Omental fat pad (tissue), 4 donors: ENCODE data around the gene SH3RF1. TPM values are rescaled to one million over a fixed set of nuclear protein-coding genes. Genes with fewer than 3 reads are reported as not detected.

Experiments used
- ATAC-seq: fragments of 150-250 bp; one replicate; pipeline ENCODE4 v1.9.1; 2016; ENCODE audit warnings: mild to moderate bottlenecking, moderate library complexity; ENCODE audit not compliant: low FRiP score
- DNase-seq: peaks from one replicate; pipeline ENCODE4 v3.0.0-alpha.2; 2019; ENCODE audit warnings: low spot score
- CTCF ChIP-seq, 3 donors: fragments of 450-650 bp; IDR thresholded peaks; one replicate each; pipeline ENCODE4 v1.5.1; 2016 to 2017; ENCODE audit warnings: antibody characterized with exemption in 3 of 3, mild to moderate bottlenecking in 3 of 3, moderate library complexity in 2 of 3
- total RNA-seq, 4 donors: library from RNA; depleted of rRNA; stranded (reverse); fragments of >200 nt; gene quantifications; one replicate each; pipeline ENCODE4 v1.1.0, GENCODE V29; 2016

Gene SH3RF1
- total RNA-seq, 4 donors from 2014 or later = 15.9 to 28.5 (median 23.5) TPM

GRCh38 chr4:169110633-169111032, 160.1 kb downstream of the SH3RF1 start:
- no peak for TF ChIP-seq CTCF (IDR thresholded peaks at IDR 0.05)
- ATAC-seq (no peak), DNase-seq (no peak)

GRCh38 chr4:169109035-169109675, 161.6 kb downstream of the SH3RF1 start:
- no peak for TF ChIP-seq CTCF (IDR thresholded peaks at IDR 0.05)
- no peak for DNase-seq
- ATAC-seq = no peak

- ATAC-seq (no peak), DNase-seq (no peak)
- no peak for TF ChIP-seq CTCF (IDR thresholded peaks at IDR 0.05)
These were observed 162.5 kb downstream of the SH3RF1 start for GRCh38 chr4:169108303-169108702.

DNA sequence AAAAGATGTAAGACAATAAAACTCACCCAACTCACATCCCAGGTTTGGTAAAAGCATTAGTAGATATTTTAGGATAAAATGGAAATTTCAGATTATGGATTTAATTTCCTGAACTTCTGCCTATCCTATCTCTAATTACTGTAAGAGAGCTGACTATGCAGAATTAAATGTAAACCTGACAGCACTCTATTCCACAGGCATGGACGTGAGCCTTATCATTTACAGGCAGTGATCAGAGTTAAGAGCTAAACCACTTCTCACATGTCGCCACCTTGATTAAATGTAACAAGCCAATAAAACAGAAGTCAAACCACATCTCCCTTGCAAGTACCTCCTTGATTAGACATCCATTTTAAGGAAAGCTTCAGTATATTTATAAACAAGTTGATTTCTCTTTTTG, 163.2 kb downstream of the SH3RF1 start:
- TF ChIP-seq CTCF (IDR thresholded peaks at IDR 0.05) = no peak

DNA sequence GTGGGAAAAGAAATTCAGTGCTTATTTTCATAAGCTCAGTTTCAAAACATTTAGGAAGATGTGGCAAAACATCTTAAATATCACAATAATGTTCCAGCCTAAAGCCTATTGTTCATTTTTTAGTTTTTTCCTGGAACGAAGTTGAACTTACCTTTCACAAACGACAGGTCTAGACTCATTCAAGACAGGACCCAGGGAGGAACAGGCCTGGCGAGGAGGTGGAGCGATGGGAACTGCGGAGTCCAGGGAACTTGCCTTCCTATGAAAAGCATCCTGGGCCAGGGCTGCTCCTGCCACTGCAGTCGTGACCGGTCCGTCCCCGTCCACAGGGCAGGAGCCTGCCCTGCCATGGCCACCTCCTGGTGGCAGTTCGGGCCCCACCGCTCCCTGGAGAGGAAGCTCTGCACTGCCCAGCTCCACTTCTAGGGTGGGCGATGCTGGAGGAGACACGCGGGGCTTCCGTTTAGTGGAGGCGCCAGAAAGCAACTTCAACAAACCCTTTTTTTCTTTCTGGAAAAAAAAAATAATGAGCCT, 164.0 kb downstream of the SH3RF1 start:
- no peak for DNase-seq
- ATAC-seq = no peak
- TF ChIP-seq CTCF (IDR thresholded peaks at IDR 0.05) = no peak

More for the DNA sequence above, 163.2 kb downstream of the SH3RF1 start:
- ATAC-seq (no peak), DNase-seq (no peak)

DNA sequence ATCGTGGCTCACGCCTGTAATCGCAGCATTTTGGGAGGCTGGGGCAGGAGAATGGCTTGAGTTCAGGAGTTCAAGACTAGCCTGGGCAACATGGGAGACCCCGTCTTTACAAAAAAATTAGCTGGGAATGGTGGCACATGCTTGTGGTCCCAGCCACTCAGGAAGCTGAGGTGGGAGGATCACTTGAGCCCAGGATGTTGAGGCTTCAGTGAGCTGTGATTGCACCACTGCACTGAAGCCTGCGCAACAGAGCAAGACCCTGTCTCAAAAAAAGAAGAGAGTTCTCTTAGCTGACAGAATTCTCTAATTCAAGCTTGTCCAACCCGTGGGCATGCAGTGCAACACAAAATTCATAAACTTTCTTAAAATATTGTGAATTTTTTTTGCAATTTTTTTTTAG, 165.1 kb downstream of the SH3RF1 start:
- no peak for TF ChIP-seq CTCF (IDR thresholded peaks at IDR 0.05)
- DNase-seq (no peak), ATAC-seq (no peak)

GRCh38 chr4:169103966-169104412, 166.8 kb downstream of the SH3RF1 start:
- no peak for TF ChIP-seq CTCF (IDR thresholded peaks at IDR 0.05)
- DNase-seq = no peak
- ATAC-seq = no peak
